HAP-1 (cell line): ENCODE data around the gene SERPINB7.

Experiments
- DNase-seq, 2 experiments: peaks; one replicate each; pipeline ENCODE4 v3.0.0-alpha.2; 2016 to 2020; ENCODE audit warnings: low spot score in 2 of 2
- H3K27me3 ChIP-seq: fragments of 250-450 bp; sonication (Bioruptor Pico); 2 replicates; pipeline ENCODE4 v1.5.1; 2020; ENCODE audit warnings: low read depth, mild to moderate bottlenecking, moderate library complexity
- H3K36me3 ChIP-seq: fragments of 250-450 bp; sonication (Bioruptor Pico); replicated peaks from 2 replicates; pipeline ENCODE4 v1.5.1; 2020; ENCODE audit warnings: mild to moderate bottlenecking
- H3K4me1 ChIP-seq: fragments of 250-450 bp; sonication (Bioruptor Pico); 2 replicates; pipeline ENCODE4 v1.5.1; 2020; ENCODE audit warnings: mild to moderate bottlenecking
- H3K4me3 ChIP-seq: fragments of 250-450 bp; sonication (Bioruptor Pico); 2 replicates; pipeline ENCODE4 v1.5.1; 2020; ENCODE audit warnings: mild to moderate bottlenecking, moderate library complexity
- H3K9me3 ChIP-seq: fragments of 250-450 bp; sonication (Bioruptor Pico); 2 replicates; pipeline ENCODE4 v1.5.1; 2020; ENCODE audit warnings: mild to moderate bottlenecking, moderate library complexity
- in situ Hi-C: fragments of 300-500 bp; cut with MboI; formaldehyde crosslinking; loops from 3 replicates; pipeline ENCODE4 v1.14.3; 2020; ENCODE audit warnings: low sequenced_read_pairs, inconsistent platforms, mixed read lengths

The SERPINB7 gene

DNA sequence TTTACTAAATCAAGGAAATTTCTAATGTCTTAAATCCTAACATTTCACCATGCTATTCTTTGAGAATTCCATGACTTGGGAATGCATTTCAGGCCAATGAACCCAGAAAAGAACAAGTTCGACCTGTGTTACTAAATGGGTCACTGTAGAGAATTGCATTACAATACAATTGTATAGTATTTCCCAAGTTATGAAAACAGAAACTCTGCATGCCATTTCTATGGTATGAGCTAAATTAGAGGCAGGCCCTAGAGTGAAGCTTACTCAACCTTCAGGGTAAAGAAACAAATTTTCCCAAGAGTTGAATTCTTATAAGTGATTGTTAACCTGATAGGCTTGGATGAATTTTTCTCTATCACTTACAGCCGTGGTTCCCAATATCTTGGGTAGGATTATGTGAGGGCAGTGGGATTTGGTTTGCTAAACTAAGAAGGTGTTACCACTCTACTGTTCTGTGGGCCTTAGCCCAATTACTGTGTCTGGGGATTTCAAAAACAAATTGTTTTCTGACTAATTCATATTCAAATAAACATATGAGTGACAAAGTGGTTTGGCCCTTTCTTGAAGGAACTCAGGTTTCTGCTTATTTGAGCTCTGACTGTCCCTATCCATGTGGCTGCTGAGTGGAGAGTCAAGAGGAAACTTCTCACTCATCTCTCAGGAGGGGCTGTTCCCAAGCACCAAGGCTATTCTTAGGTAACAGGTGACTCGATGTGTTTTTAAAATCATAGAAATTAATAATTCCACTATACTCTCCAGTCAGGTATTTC, 11.2 kb upstream of the SERPINB7 start:
- no peak for DNase-seq
- in situ Hi-C loops = no loop called here

DNA sequence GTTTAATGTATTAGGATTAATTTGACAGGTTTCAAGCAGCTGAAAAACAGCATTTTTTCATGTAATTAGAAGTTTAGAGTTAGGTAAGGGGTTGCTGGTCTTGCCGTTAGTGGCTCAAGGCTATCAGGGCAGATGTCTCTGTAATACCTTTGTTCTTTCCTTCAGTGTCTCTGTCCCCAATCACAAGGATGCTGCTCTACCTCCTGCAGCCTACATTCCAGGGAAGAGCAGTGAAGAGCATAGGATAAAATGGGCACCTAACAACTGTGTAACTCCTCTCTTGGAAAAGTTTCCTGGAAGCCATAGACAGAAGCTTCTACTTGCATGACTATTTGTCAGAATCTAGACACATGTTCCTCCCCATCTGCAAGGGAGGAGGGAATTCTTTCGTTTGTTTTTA, 9.4 kb upstream of the SERPINB7 start:
- Histone ChIP-seq H3K4me3 (no peak overlapping the region), H3K4me1 (no peaks in the 10 kb centered on the region), H3K36me3 (no peaks in the 10 kb centered on the region), H3K9me3 (no peaks in the 10 kb centered on the region), H3K27me3 (no peaks in the 10 kb centered on the region)
- no peak for DNase-seq
- in situ Hi-C loops = no loop called here

More for the DNA sequence above, 11.2 kb upstream of the SERPINB7 start:
- no peak overlapping the region for H3K4me3 ChIP-seq
- H3K36me3 ChIP-seq = no peaks in the 10 kb centered on the region
- no peaks in the 10 kb centered on the region for H3K27me3 ChIP-seq
- H3K4me1 ChIP-seq = no peaks in the 10 kb centered on the region
- H3K9me3 ChIP-seq = no peaks in the 10 kb centered on the region

DNA sequence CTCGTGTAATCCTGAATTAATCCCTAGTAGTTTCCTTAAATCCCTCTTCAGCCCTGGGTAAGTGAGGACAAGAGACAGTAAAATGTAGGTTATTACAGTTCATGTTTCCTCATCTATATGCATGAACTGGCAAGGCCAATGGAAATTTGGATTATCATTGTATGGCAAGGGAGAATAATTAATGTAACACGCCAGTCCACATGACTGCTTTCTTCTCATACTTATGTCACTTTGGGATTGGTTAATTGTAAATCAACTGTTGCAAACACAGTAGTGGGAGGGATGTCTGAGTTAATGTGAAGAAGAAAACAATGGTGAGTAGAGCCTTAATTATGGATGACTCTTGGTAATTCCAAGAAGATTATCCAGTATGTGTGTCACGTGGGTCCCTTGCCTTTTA, 1.7 kb upstream of the SERPINB7 start:
- Histone ChIP-seq H3K27me3 (peaks cover 13% of the 10 kb centered on the region; the same call in 1 of the 2 replicates), H3K4me3 (no peak overlapping the region), H3K4me1 (no peaks in the 10 kb centered on the region), H3K9me3 (no peaks in the 10 kb centered on the region), H3K36me3 (no peaks in the 10 kb centered on the region)
- DNase-seq = no peak
- in situ Hi-C loops = no loop called here

DNA sequence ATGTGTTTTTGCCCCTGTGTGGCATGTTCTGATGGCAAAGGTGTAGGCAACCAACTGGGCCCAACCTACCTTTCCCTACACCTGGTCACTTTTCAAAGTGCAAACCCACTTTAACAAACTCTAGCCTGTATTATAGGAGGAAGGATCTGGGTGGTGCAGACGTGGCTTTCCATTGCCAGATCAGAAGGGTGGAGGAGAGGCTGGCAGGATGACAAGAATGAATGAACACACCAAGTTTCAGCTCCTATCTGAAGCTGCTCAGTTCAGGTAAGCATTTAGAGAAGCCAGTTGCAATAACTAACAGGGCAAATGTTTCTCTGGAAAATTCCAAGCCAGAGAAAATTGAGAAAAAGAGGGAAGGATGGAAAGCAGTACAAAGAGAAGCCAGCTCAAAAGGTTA, 707 bp upstream of the SERPINB7 start:
- Histone ChIP-seq H3K9me3 (no peaks in the 10 kb centered on the region), H3K36me3 (no peaks in the 10 kb centered on the region), H3K27me3 (peaks cover 13% of the 10 kb centered on the region; the same call in 1 of the 2 replicates), H3K4me3 (no peak overlapping the region), H3K4me1 (no peaks in the 10 kb centered on the region)
- in situ Hi-C loops = no loop called here
- no peak for DNase-seq

DNA sequence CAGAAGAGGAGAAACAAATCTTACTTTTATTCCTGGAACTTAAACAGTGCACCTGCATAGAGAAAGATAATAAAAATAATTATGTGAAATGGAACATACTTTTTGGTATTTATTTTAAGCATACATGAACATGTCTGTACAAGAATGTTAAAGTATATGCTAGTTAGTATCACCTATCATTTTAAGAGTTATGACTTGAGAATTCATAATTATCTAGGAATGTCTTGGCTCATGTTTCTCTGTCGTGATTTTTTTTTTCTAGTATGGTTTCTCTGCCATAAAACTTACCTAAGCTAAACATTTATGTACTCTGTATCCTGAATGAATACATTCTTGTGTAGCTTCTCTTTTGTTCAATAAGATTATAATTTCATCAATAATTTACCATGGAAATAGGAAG, 4.2 kb downstream of the SERPINB7 start:
- DNase-seq = no peak
- in situ Hi-C loops = no loop called here
- Histone ChIP-seq H3K36me3 (no peaks in the 10 kb centered on the region), H3K27me3 (no peaks in the 10 kb centered on the region; the same call in 1 of the 2 replicates), H3K9me3 (no peaks in the 10 kb centered on the region), H3K4me1 (no peaks in the 10 kb centered on the region), H3K4me3 (no peak overlapping the region)

- no peak for DNase-seq
- H3K4me3 ChIP-seq = no peak overlapping the region
- H3K36me3 ChIP-seq = no peaks in the 10 kb centered on the region
- in situ Hi-C loops = no loop called here
- H3K4me1 ChIP-seq = no peaks in the 10 kb centered on the region
- H3K27me3 ChIP-seq = no peaks in the 10 kb centered on the region; the same call in 1 of the 2 replicates
- H3K9me3 ChIP-seq = no peaks in the 10 kb centered on the region
Observed at GRCh38 chr18:63783394-63783793, 8.2 kb downstream of the SERPINB7 start.

- Histone ChIP-seq H3K9me3 (no peaks in the 10 kb centered on the region), H3K27me3 (no peaks in the 10 kb centered on the region; the same call in 1 of the 2 replicates), H3K4me3 (no peak overlapping the region), H3K36me3 (no peaks in the 10 kb centered on the region), H3K4me1 (no peaks in the 10 kb centered on the region)
- in situ Hi-C loops = no loop called here
- DNase-seq = no peak
Observed at GRCh38 chr18:63784787-63785452, 9.7 kb downstream of the SERPINB7 start.

GRCh38 chr18:63787673-63788072, 12.5 kb downstream of the SERPINB7 start:
- H3K9me3 ChIP-seq = no peaks in the 10 kb centered on the region
- in situ Hi-C loops = no loop called here
- DNase-seq = no peak

DNA sequence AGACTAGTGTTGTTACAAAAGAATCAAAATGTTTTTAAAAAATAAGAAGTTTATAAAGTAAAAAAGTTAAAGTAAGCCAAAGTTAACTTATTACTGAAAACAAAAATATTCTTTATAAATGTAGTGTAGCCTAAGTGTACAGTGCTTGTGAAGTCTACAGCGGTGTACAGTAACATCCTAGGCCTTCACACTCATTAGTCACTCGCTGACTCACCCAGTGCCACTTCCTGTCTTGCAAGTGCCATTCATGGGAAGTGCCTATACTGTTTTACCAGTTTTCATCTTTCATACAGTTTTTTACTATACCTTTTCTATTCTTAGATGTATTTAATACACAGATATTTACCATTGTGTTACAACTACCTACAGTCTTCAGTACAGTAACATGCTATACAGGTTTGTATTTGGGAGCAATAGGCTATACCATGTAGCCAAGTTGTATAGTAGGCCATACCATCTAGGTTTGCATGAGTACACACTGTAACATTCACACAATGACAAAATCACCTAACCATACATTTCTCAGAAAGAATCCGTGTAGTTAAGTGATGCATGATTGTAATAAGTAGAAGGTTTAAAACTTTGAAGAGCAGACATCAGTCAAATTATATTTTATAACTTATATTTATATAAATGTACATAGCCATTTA, 13.4 kb downstream of the SERPINB7 start:
- Histone ChIP-seq H3K9me3 (no peaks in the 10 kb centered on the region), H3K4me3 (no peak overlapping the region), H3K27me3 (no peaks in the 10 kb centered on the region), H3K36me3 (no peaks in the 10 kb centered on the region), H3K4me1 (peaks cover 8% of the 10 kb centered on the region)
- no peak for DNase-seq
- in situ Hi-C loops = no loop called here

More at GRCh38 chr18:63787673-63788072, 12.5 kb downstream of the SERPINB7 start:
- no peaks in the 10 kb centered on the region for H3K27me3 ChIP-seq
- H3K36me3 ChIP-seq = no peaks in the 10 kb centered on the region
- H3K4me1 ChIP-seq = no peaks in the 10 kb centered on the region
- no peak overlapping the region for H3K4me3 ChIP-seq

DNA sequence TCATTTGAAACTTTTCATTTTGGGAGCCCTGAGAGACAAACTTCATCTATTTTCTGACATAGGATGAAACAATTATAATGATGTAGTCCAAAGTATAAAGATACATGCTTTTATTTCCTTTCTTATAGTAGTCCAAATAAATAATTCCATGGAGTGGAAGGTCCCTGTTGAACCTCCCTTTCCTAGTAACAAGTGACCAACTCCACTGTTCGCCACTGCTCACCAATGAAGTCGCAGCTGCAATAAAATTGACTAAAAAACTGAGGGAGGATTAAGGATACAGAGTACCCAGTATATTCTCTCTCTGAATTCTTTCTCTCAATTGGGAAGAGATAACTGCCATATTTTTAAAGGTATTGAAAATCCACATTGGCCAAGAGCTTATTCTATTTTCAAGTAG, 14.1 kb downstream of the SERPINB7 start:
- H3K4me1 ChIP-seq = peaks cover 9% of the 10 kb centered on the region
- no peaks in the 10 kb centered on the region for H3K9me3 ChIP-seq
- H3K36me3 ChIP-seq = no peaks in the 10 kb centered on the region
- no peak overlapping the region for H3K4me3 ChIP-seq
- in situ Hi-C loops = no loop called here
- H3K27me3 ChIP-seq = no peaks in the 10 kb centered on the region
- no peak for DNase-seq

DNA sequence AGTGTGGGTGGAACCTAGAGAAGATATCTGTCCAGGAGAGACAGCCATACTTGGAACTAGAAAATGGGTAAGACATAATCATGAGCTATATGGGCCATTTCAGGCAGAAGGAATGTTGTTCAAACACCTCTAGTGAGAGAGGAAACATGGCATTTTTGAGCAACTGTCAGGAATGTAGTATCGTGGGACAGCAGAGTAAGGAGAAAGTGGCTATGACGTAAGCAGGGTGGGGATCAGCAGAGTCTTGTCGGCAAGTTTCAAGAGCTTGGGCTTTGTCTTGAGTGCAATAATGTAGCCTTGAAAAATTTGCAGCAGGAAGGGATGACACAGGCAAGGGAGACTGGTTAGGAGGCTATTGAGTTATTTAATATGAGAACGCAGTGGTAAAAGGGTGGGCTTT, 20.4 kb downstream of the SERPINB7 start:
- H3K4me1 ChIP-seq = peaks cover 9% of the 10 kb centered on the region
- H3K27me3 ChIP-seq = no peaks in the 10 kb centered on the region
- no peaks in the 10 kb centered on the region for H3K9me3 ChIP-seq
- in situ Hi-C loops = no loop called here
- no peak overlapping the region for H3K4me3 ChIP-seq
- no peaks in the 10 kb centered on the region for H3K36me3 ChIP-seq
- DNase-seq = no peak

- H3K9me3 ChIP-seq = no peaks in the 10 kb centered on the region
- in situ Hi-C loops = no loop called here
- DNase-seq = no peak
- no peak overlapping the region for H3K4me3 ChIP-seq
- no peaks in the 10 kb centered on the region for H3K36me3 ChIP-seq
- no peaks in the 10 kb centered on the region for H3K4me1 ChIP-seq
- H3K27me3 ChIP-seq = no peaks in the 10 kb centered on the region
Observed at GRCh38 chr18:63799189-63799588, 24.0 kb downstream of the SERPINB7 start.

DNA sequence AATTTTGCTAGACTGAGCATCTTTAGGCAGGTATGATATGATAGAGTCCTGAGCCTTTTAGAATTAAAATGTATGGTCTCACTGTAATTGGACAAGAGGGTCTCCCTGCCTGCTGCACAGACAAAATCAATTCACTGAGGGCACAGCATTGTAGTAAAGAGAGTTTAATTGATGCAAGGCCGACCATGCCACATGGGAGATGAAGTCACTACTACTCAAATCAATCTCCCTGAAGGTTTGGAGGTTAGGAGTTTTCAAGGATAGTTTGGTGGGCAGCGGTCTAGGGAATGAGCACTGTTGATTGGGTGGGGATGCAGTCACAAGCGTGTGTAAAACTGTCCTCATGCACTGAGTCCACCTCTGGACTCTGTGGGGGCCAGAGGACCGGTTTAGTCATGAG, 26.1 kb downstream of the SERPINB7 start:
- H3K9me3 ChIP-seq = no peaks in the 10 kb centered on the region
- no peak overlapping the region for H3K4me3 ChIP-seq
- in situ Hi-C loops = no loop called here
- no peaks in the 10 kb centered on the region for H3K36me3 ChIP-seq
- H3K4me1 ChIP-seq = no peaks in the 10 kb centered on the region
- no peaks in the 10 kb centered on the region for H3K27me3 ChIP-seq
- no peak for DNase-seq

DNA sequence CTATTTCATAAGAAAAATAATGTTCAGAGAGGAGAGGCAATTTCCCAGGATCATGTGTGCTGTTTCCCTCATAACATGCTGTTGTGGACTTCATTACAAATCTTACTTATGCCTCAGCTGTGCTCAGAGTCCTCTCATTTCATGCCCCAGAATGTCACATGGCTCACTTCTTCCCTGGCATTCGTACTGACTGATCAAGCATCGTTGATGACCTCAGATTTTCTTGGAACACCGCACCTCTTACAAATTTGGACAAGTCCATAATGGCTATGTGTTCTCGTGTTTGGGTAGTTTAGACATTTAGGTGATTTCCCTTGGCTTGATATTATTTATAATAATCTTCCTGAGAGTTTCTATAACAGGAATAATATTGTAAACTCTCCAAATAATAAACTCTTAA, 32.9 kb downstream of the SERPINB7 start:
- Histone ChIP-seq H3K4me3 (no peak overlapping the region), H3K36me3 (no peaks in the 10 kb centered on the region), H3K27me3 (peaks cover 2% of the 10 kb centered on the region; the same call in 1 of the 2 replicates), H3K4me1 (no peaks in the 10 kb centered on the region), H3K9me3 (no peaks in the 10 kb centered on the region)
- in situ Hi-C loops = no loop called here
- DNase-seq = no peak
